GM21717 (cell line): Measurements from ENCODE around the gene CTSD.

Experiments
- ATAC-seq: cut with Tn5 transposase; IDR thresholded peaks from one replicate; pipeline ENCODE4 v1.9.1; 2021; ENCODE audit warnings: mild to moderate bottlenecking, moderate library complexity; ENCODE audit not compliant: unreplicated experiment

CTSD gene

DNA sequence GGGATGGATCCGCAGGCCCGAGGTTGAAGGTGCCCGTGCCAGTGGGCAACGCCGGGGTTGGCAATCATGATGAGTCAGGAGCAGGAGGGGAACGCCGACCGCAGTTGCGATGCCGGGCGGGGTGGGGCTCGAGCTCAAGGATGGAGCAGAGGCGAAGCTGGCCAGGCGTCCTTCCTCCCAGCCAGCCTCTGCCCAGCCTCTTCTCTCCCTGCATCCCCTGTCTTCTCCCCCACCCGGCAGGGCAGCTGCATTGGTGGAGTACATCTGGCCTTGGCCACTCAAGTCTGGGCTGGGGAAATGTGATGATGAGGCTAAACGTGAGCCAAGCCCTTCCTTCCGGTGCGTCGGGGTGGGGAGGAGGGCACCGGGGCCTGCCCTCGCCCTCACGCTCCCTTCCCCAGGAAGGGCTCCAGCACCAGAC is 17.2 kb downstream of the CTSD start:
- no peak for ATAC-seq

- ATAC-seq, result no peak
These were observed 17.9 kb downstream of the CTSD start for GRCh38 chr11:1745701-1746320.

GRCh38 chr11:1744891-1745700 is 18.6 kb downstream of the CTSD start:
- ATAC-seq, result no peak

- ATAC-seq, result no peak
These were observed 19.4 kb downstream of the CTSD start for GRCh38 chr11:1744137-1744886.

GRCh38 chr11:1743585-1744136 is 20.1 kb downstream of the CTSD start:
- no peak for ATAC-seq

GRCh38 chr11:1742869-1743584 is 20.7 kb downstream of the CTSD start:
- ATAC-seq, result no peak

GRCh38 chr11:1742371-1742770 is 21.4 kb downstream of the CTSD start:
- no peak for ATAC-seq

DNA sequence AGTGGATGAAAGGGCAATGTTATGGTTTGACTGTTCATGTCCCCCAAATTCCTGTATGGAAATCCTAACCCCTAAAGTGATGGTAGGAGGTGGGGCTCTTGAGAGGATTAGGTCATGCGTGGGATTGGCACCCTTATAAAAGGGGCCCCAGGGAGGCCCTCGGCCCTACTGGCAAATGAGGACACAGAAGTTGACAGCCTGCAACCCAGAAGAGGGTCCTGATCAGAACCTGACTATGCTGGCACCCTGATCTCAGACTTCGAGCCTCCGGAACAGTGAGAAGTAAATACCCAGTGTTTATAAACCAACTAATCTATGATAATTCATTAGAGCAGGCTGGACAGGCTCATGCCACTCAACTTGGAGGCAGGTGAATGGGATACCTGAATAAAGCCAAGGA is 22.0 kb downstream of the CTSD start:
- ATAC-seq, result no peak

- ATAC-seq, result no peak
These were observed 22.8 kb downstream of the CTSD start for GRCh38 chr11:1740786-1741530.

GRCh38 chr11:1739576-1739975 is 24.2 kb downstream of the CTSD start:
- ATAC-seq, result no peak

- ATAC-seq, result no peak
These were observed 25.3 kb downstream of the CTSD start for GRCh38 chr11:1738380-1738779.

DNA sequence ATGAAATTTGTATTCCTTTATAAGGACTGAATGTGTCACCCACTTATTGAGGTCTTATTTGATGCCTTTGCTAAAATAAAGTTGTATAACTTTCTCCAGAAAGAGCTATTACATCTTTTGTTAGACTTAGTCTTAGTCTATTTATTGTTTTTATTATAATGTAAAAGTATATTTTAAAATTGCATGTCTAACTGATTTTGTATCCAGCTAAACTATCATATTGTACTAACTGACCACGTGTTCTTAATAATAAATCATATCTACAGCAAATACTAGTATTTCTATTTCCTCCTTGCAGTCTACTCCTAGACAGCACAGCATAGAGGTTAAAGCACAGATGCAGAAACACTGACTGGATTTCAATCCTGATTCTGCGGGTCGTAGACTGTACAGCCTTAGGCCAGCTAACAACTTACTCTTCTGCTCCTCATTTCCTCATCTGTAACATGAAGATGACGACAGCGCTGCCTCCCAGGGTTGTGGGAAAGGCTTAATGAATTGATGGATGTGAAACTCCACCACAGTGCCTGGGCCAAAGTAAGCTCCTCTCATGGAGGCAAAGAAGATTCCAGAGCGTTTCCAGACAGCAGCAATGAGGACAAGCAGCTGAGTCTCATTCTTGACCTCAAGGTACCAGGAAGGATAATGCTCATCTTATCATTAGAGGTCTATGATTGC is 26.5 kb downstream of the CTSD start:
- ATAC-seq, result no peak

GRCh38 chr11:1736447-1736992 is 27.2 kb downstream of the CTSD start:
- ATAC-seq, result no peak

DNA sequence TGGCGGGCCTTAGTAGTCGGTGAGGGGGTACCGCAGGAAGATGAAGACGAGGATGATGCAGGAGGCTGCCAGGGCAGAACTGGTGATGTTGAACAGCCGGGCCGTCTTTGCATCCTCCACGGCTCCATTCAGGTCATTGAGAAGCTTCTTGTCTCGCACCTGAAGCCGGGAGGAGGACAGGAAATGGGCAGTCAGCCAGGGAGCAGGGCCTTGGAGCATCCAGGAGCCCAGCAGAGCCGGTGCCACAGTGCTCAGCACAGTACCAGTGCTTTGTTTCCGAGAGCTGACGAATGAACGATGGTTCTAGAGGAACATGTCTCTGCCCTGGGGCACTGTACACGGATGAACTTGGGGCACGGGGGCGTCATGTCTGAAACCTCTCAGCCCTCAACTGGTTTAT is 28.5 kb downstream of the CTSD start:
- no peak for ATAC-seq

- ATAC-seq, result no peak
These were observed 29.1 kb downstream of the CTSD start for GRCh38 chr11:1734641-1735081.

DNA sequence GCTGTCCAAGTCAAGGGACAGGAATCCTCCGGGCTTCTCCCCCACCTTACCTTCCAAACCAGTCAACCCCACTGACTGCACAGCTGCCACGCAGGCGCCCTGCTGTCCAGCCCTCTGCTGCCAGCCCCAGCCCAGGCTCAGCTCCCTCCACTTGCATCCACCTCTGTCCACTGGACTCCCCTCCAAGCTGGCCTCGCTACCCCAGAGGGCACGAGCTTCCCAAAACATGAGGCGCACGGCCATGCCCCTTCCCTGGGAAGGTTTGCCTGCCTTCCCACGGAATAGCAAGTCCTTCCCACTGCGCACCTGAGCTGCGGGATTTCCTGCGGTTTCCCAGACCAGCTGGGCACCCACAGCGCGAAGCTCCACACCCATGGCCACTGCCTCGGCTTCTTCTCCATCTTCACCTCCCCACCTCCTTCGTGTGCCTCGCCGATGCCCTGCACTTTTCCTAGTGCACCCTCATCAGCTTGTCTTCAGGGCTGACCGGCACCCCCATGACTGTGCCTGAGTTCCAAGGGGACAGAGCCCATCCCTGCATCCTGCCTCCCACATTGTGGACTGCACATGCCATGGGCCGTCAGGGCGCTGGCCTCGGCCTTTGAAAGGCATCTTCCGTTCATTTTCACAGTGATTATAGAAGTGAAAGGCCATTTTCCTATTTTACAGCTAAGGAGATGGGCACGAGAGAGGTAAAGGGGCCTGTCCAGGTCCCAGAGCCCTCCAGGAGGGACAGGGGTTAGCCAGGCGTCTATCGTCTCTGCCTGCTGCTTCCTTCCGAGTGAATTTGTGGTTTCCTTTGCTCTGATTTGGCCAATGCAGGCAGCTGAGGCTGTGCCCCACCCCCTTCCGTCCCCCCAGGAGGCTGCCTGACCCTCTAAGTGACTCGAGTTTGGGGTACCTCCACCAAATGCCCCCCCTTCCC is 29.7 kb downstream of the CTSD start:
- ATAC-seq, result no peak

DNA sequence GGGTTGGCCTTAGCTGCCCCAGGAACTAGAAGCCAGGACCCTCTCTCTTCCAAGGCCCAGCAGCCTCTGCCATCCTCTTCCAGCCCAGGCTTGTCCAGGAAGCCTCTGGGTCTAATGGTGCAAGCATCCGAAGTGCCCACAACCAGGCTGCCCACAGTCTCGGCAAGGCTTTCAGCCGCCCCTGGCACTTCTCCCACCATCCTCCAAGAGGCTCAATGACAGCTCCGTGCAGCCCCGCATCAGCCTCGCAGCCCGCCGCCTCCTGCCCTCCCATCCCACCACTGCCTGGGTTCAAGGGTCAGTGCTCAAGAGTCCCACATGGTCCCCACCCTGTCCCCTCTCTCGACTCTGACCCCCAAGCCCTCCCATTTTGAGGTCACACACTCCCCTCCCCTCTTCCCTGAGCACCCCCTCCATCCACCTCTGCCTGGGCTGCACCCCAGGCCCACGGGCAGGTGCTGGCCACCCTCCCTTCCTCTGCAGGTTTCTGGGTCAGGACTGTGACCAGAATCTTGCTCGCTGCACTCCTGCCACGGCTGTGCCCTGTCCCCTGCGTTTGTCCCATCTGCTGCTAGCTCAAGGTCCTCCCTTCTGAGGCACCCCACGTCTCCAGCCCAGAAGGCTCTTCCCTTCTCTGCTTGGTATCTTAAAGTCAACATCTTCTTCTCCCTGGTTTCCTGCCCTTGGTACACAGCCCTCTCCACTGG is 30.6 kb downstream of the CTSD start:
- ATAC-seq, result no peak
